DND-41 (cell line): Measurements from ENCODE around the gene HDAC4.

Experiments used
- ATAC-seq: fragments of 200-7000 bp; cut with Tn5 transposase; 3 replicates; pipeline ENCODE4 v1.9.1; 2021; ENCODE audit warnings: low read depth; ENCODE audit not compliant: insufficient read depth
- DNase-seq: peaks from one replicate; pipeline ENCODE4 v3.0.0-alpha.2; 2020
- H2AFZ ChIP-seq: 2 replicates; pipeline ENCODE4 v1.6.0; 2012; ENCODE audit warnings: low read depth, low read length
- H3K27ac ChIP-seq: 2 replicates; pipeline ENCODE4 v1.5.1; 2012; ENCODE audit warnings: low read length, inconsistent platforms
- H3K27me3 ChIP-seq: fragments of 200-600 bp; sonication (generic); 2 replicates; pipeline ENCODE4 v1.6.0; 2012; ENCODE audit warnings: low read length, mild to moderate bottlenecking, inconsistent platforms; ENCODE audit not compliant: insufficient read depth, poor library complexity
- H3K36me3 ChIP-seq: 2 replicates; pipeline ENCODE4 v1.5.1; 2012; ENCODE audit warnings: low read length, inconsistent platforms; ENCODE audit not compliant: insufficient read depth
- H3K4me1 ChIP-seq: 2 replicates; pipeline ENCODE4 v1.5.1; 2012; ENCODE audit warnings: mild to moderate bottlenecking, low read length; ENCODE audit not compliant: insufficient read depth
- H3K4me2 ChIP-seq: 2 replicates; pipeline ENCODE4 v1.6.0; 2012; ENCODE audit warnings: mild to moderate bottlenecking, moderate library complexity, low read length, inconsistent platforms; ENCODE audit not compliant: insufficient read depth
- H3K4me3 ChIP-seq, 2 experiments: fragments of 200-600 bp in 1 of 2; shearing (Covaris generic) in 1 of 2; 2 replicates each; pipeline ENCODE4 v1.5.1; 2012 to 2016; ENCODE audit warnings: inconsistent platforms in 2 of 2, low read length in 2 of 2, mild to moderate bottlenecking in 2 of 2, low read depth in 1 of 2, moderate library complexity in 1 of 2
- H3K79me2 ChIP-seq: 2 replicates; pipeline ENCODE4 v1.6.0; 2012; ENCODE audit warnings: low read length, inconsistent platforms; ENCODE audit not compliant: insufficient read depth
- H3K9ac ChIP-seq: 2 replicates; pipeline ENCODE4 v1.6.0; 2012; ENCODE audit warnings: low read depth, mild to moderate bottlenecking, inconsistent platforms, low read length, moderate library complexity
- H3K9me3 ChIP-seq: 2 replicates; pipeline ENCODE4 v1.5.1; 2012; ENCODE audit warnings: low read length, moderate library complexity, mild to moderate bottlenecking, inconsistent platforms; ENCODE audit not compliant: insufficient read depth, severe bottlenecking
- H4K20me1 ChIP-seq: 2 replicates; pipeline ENCODE4 v1.6.0; 2012; ENCODE audit warnings: low read length; ENCODE audit not compliant: insufficient read depth
- EZH2 ChIP-seq: IDR thresholded peaks from 3 replicates; pipeline ENCODE4 v1.6.1; 2012; ENCODE audit warnings: borderline replicate concordance, low read depth, mild to moderate bottlenecking, moderate library complexity, low read length, inconsistent platforms; ENCODE audit not compliant: severe bottlenecking
- TF ChIP-seq, protein P1 (sequence below): IDR thresholded peaks from 2 replicates; pipeline ENCODE4 v1.5.1; 2012; ENCODE audit warnings: borderline replicate concordance, low read length, moderate library complexity, mild to moderate bottlenecking; ENCODE audit not compliant: poor library complexity, severe bottlenecking; ENCODE audit errors: extremely low read depth

Gene HDAC4

DNA sequence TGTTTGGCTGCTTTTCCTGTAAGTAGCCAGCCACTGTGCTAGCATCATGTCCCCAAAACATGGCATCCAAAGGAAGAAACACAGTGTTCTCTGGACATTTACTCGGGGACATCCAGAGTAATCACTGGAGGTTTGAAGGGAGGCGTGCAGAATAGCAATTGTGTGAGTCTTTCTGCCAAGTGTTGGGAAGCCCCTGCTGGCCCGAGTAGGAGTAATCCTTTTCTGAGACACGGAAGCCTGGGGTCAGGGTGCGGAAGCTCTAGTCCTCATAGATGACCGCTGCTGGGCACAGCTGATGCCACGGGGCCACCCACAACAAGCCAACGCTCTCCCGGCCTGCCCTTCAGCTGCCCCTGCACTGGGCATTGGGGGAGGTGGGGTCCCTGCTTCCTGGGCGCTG lies 24.8 kb upstream of the HDAC4 start:
- Histone ChIP-seq H3K27ac (no peak overlapping the region), H2AFZ (no peak overlapping the region), H3K4me1 (no peaks in the 10 kb centered on the region), H3K9me3 (no peaks in the 10 kb centered on the region), H4K20me1 (no peaks in the 10 kb centered on the region), H3K36me3 (no peaks in the 10 kb centered on the region), H3K9ac (no peak overlapping the region), H3K4me3 (no peak overlapping the region), H3K27me3 (no peaks in the 10 kb centered on the region), H3K4me2 (no peak overlapping the region), H3K79me2 (no peaks in the 10 kb centered on the region)
- TF ChIP-seq, protein P1, sequence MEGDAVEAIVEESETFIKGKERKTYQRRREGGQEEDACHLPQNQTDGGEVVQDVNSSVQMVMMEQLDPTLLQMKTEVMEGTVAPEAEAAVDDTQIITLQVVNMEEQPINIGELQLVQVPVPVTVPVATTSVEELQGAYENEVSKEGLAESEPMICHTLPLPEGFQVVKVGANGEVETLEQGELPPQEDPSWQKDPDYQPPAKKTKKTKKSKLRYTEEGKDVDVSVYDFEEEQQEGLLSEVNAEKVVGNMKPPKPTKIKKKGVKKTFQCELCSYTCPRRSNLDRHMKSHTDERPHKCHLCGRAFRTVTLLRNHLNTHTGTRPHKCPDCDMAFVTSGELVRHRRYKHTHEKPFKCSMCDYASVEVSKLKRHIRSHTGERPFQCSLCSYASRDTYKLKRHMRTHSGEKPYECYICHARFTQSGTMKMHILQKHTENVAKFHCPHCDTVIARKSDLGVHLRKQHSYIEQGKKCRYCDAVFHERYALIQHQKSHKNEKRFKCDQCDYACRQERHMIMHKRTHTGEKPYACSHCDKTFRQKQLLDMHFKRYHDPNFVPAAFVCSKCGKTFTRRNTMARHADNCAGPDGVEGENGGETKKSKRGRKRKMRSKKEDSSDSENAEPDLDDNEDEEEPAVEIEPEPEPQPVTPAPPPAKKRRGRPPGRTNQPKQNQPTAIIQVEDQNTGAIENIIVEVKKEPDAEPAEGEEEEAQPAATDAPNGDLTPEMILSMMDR = no peak
- no peak for TF ChIP-seq EZH2
- ATAC-seq = no peak
- no peak for DNase-seq

DNA sequence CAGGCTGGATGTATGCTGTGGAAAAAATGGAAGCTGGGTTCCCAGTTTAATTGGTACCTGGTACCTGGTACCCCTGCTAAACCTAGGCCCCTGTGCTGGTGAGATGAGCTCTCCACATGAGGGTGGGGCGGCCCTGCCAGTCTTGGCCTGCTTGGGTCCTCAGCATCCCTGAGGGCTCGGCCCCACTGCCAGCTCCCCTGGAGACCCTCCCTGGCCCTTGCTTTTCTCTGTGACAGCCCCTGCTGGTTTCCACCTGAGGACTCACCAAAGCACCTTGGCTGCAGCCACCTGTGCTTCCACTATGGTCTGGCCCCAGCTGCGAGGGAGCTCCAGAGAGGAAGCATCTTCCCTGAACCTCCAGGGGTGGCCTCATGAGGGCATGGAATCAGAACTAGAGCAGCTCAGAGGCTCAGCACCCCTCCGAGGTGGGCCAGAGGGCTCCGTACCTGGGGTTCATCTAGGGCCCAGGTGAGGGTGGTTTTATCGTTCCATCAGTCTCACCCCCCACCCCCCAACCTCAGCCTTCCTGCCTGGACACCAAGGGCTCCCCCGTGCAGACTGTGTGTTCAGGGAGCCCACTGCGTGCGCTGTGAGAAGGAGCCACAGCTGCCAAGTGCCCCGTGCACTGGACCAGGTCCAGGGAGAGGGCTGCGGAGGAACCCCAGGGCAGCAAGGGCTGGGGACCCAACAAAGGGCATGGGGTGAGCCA lies 23.7 kb upstream of the HDAC4 start:
- no peak for TF ChIP-seq EZH2
- TF ChIP-seq, protein P1 = no peak
- Histone ChIP-seq H3K27ac (no peak overlapping the region), H3K9me3 (no peaks in the 10 kb centered on the region), H3K9ac (no peak overlapping the region), H3K79me2 (no peaks in the 10 kb centered on the region), H3K4me2 (no peak overlapping the region), H4K20me1 (no peaks in the 10 kb centered on the region), H2AFZ (no peak overlapping the region), H3K4me1 (no peaks in the 10 kb centered on the region), H3K4me3 (no peak overlapping the region), H3K36me3 (no peaks in the 10 kb centered on the region), H3K27me3 (no peaks in the 10 kb centered on the region)
- DNase-seq = no peak
- no peak for ATAC-seq

DNA sequence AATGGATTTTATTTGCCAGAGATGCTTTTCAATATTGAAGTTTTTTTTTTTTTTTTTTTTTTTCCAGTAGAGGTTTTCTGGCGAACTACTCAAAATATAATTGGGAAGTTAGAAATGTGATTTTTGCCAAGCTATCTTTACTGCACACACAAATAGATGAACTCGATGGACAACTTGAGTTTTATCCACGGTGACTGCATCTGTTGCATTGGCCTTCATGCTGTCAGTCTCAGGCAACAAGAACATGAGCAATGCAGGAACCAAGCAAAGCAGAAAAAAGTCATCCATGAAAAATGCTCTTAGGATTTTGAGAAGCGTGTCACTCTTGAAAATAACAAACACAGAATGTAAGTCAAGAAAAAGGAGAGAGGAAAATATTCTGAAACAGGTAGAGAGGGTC lies 22.7 kb upstream of the HDAC4 start:
- Histone ChIP-seq H3K4me1 (no peaks in the 10 kb centered on the region), H3K9me3 (no peaks in the 10 kb centered on the region), H3K27me3 (no peaks in the 10 kb centered on the region), H3K79me2 (no peaks in the 10 kb centered on the region), H4K20me1 (no peaks in the 10 kb centered on the region), H3K27ac (no peak overlapping the region), H2AFZ (no peak overlapping the region), H3K4me3 (no peak overlapping the region), H3K9ac (no peak overlapping the region), H3K36me3 (no peaks in the 10 kb centered on the region), H3K4me2 (no peak overlapping the region)
- TF ChIP-seq, protein P1 = no peak
- TF ChIP-seq EZH2 = no peak
- DNase-seq (no peak), ATAC-seq (no peak)
